ENCODE results near the gene TOLLIP. TPM values are rescaled to one million over a fixed set of nuclear protein-coding genes. Genes with fewer than 3 reads are reported as not detected.
"Not testable (repeated sequence)": the region's sequence is repeated elsewhere in the genome, so short reads cannot be mapped to it uniquely, and the experiment has no call there.

Gene TOLLIP
- total and polyA plus RNA-seq, 9 of the 15 experiments (the other 6 are each of a cell fraction or from before 2014, with no cell fraction given), result 0.23 to 22.8 (median 7.1) TPM

DNA sequence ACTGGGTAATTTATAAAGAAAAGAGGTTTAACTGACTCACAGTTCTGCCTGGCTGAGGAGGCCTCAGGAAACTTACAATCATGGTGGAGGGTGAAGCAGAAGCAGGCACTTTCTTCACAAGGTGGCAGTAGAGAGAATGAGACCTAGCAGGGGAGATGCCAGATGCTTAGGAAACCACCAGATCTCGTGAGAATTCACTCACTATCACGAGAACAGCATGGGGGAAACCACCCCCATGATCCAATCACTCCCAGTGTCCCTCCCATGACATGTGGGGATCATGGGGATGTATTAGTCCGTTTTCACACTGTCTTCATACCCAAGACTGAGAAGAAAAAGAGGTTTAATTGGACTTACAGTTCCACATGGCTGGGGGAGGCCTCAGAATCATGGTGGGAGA, 45.0 kb downstream of the TOLLIP start:
- H3K27ac ChIP-seq (ENCODE audit: extremely low read depth, low read depth, low read length); POLR2A ChIA-PET; H3K36me3 ChIP-seq (ENCODE audit: control insufficient read depth, insufficient read depth, low read length); H3K4me2 ChIP-seq (ENCODE audit: insufficient read depth, low read length); H3K79me2 ChIP-seq (ENCODE audit: control insufficient read depth, insufficient read depth, low read length); CTCF ChIA-PET (ENCODE audit: low intra/inter-chr PET ratio); H3K27me3 ChIP-seq (ENCODE audit: control insufficient read depth in 2 of 2, insufficient read depth in 2 of 2, low read length in 2 of 2); H3K9me3 ChIP-seq (replicated peaks; ENCODE audit: control insufficient read depth, insufficient read depth, low read depth, low read length); H3K9ac ChIP-seq (ENCODE audit: insufficient read depth in 1 of 2, low read depth in 2 of 2, low read length in 2 of 2); H4K20me1 ChIP-seq (replicated peaks; ENCODE audit: control insufficient read depth, insufficient read depth, low read length); H3K4me3 ChIP-seq; BruUV-seq (replicated peaks); in situ Hi-C loops (cut with MboI); H2AFZ ChIP-seq (ENCODE audit: low read depth, low read length); H3K9me1 ChIP-seq (ENCODE audit: control insufficient read depth, insufficient read depth, low read length): not testable (repeated sequence)
- H3K4me1 ChIP-seq (replicated peaks in 1 of 2; ENCODE audit: control insufficient read depth in 2 of 2, insufficient read depth in 2 of 2, low read length in 2 of 2), result peaks cover 5 to 38% of the 10 kb centered on the region in 2 experiments; a peak in 4 of 5 replicates
- FAIRE-seq (peak; percentile 77), ATAC-seq (peak; percentile 37), DNase-seq (ENCODE audit: extremely low read depth in 1 of 4, low spot score in 3 of 4) (peak; percentile 54 to 75 (median 59))
- 2% methylated on average over 3 of the region's 3 CpGs for WGBS (ENCODE audit: insufficient coverage, low coverage, missing lambda C conversion rate)
- intact Hi-C loops (cut with micrococcal nuclease), result loop anchor here (1.0 kb wide), 1 partner anchor 251 kb away; no protein-coding TSS in a partner anchor
- TF ChIP-seq CBX1 (IDR thresholded peaks at IDR 0.05; ENCODE audit: low read depth) (peak; percentile 42; the same call in 1 of the 2 replicates), ARHGAP35 (IDR thresholded peaks at IDR 0.05; ENCODE audit: partially characterized antibody) (peak; percentile 88), TRIM24 (IDR thresholded peaks at IDR 0.05) (peak; percentile 25 to 40; a peak in 1 of 4 replicates), RB1 (IDR thresholded peaks at IDR 0.05; ENCODE audit: low read depth) (peak; percentile 9; the same call in 1 of the 2 replicates), EHMT2 (IDR thresholded peaks at IDR 0.05) (peak; percentile 57; the same call in 1 of the 2 replicates)
- TF ChIP-seq, protein P1, sequence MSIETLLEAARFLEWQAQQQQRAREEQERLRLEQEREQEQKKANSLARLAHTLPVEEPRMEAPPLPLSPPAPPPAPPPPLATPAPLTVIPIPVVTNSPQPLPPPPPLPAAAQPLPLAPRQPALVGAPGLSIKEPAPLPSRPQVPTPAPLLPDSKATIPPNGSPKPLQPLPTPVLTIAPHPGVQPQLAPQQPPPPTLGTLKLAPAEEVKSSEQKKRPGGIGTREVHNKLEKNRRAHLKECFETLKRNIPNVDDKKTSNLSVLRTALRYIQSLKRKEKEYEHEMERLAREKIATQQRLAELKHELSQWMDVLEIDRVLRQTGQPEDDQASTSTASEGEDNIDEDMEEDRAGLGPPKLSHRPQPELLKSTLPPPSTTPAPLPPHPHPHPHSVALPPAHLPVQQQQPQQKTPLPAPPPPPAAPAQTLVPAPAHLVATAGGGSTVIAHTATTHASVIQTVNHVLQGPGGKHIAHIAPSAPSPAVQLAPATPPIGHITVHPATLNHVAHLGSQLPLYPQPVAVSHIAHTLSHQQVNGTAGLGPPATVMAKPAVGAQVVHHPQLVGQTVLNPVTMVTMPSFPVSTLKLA (conservative IDR thresholded peaks at IDR 0.05), result peak in 1 of 2 experiments; percentile 60; a peak in 2 of 4 replicates
- TF ChIP-seq, protein P2, sequence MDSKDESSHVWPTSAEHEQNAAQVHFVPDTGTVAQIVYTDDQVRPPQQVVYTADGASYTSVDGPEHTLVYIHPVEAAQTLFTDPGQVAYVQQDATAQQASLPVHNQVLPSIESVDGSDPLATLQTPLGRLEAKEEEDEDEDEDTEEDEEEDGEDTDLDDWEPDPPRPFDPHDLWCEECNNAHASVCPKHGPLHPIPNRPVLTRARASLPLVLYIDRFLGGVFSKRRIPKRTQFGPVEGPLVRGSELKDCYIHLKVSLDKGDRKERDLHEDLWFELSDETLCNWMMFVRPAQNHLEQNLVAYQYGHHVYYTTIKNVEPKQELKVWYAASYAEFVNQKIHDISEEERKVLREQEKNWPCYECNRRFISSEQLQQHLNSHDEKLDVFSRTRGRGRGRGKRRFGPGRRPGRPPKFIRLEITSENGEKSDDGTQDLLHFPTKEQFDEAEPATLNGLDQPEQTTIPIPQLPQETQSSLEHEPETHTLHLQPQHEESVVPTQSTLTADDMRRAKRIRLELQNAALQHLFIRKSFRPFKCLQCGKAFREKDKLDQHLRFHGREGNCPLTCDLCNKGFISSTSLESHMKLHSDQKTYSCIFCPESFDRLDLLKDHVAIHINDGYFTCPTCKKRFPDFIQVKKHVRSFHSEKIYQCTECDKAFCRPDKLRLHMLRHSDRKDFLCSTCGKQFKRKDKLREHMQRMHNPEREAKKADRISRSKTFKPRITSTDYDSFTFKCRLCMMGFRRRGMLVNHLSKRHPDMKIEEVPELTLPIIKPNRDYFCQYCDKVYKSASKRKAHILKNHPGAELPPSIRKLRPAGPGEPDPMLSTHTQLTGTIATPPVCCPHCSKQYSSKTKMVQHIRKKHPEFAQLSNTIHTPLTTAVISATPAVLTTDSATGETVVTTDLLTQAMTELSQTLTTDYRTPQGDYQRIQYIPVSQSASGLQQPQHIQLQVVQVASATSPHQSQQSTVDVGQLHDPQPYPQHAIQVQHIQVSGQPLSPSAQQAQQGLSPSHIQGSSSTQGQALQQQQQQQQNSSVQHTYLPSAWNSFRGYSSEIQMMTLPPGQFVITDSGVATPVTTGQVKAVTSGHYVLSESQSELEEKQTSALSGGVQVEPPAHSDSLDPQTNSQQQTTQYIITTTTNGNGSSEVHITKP (IDR thresholded peaks at IDR 0.05; ENCODE audit: partially characterized antibody), result peak; percentile 41
- TF ChIP-seq, protein P3, sequence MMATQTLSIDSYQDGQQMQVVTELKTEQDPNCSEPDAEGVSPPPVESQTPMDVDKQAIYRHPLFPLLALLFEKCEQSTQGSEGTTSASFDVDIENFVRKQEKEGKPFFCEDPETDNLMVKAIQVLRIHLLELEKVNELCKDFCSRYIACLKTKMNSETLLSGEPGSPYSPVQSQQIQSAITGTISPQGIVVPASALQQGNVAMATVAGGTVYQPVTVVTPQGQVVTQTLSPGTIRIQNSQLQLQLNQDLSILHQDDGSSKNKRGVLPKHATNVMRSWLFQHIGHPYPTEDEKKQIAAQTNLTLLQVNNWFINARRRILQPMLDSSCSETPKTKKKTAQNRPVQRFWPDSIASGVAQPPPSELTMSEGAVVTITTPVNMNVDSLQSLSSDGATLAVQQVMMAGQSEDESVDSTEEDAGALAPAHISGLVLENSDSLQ (IDR thresholded peaks at IDR 0.05), result peak; percentile 49; the same call in 1 of the 2 replicates

Data from K562 (cell line).